CD4-positive, alpha-beta T cell treated with Interleukin-1 beta for 1 hour (primary cell): ENCODE results near the gene TGFA.

Experiments
- DNase-seq, 2 donors: peaks; one replicate each; pipeline ENCODE4 v3.0.0-alpha.2; 2020 to 2022

Gene TGFA

DNA sequence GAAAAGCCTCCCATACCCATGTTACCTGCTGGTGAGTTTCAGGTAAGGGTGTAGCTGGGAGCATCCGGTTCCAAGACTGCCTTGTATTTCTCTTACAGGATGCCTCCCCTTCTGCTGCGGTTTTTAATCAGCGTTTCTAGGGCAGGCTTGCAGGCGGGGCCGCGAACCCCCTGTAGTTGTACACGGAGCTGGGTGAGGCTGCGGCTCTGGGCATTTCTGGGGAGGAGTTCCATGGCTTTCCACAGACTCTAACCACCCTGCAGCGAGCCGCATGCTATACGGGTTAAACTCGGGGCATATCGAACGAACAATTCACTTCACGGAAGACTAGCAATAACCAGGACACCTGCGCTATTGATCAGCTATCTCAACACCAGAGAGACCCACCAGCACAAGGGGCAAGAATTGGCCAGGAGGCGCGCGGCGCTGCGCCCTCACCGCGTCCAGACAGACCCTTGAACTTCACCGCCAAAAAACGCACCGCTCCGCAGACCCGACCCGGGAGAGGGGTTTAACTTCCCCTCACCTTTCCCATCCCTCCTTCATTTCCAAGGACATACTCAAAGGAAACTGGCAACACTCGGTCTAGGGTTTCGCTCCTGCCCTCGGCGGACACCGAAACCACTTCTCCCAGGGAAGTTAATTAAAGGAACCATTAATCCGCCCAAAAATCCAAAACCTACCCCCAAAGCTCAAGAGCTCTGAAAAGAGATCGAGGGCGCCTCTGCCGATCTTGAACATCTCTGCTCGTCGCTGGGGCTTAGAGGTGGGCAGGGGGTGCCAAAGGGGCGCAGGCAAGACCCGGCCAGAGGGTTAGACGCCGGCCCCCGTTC is 909 bp downstream of the TGFA start:
- peak in 1 of 2 donors; percentile 22 for DNase-seq

- no peak for DNase-seq
These were observed 2.5 kb downstream of the TGFA start for GRCh38 chr2:70551167-70551566.

DNA sequence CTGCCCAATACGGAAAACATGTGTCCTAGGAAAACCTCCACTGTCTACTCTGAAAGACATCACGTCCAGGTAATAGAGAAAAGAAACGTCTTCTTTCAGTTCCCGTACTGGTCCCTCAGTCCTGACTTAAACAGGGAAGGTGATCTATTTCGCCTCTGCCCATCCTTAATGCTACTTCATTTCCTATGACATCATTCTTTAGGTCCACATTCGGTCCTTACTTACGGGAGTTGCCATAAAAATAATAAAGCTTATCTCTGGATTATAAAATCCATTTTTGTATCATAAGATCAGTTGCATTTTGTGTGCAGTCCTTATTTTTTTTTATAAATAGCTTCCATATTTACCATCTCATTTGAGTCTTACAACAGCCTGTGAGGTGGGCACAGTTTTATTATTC is 3.7 kb downstream of the TGFA start:
- DNase-seq, result no peak

GRCh38 chr2:70549064-70549710 is 4.4 kb downstream of the TGFA start:
- no peak for DNase-seq

DNA sequence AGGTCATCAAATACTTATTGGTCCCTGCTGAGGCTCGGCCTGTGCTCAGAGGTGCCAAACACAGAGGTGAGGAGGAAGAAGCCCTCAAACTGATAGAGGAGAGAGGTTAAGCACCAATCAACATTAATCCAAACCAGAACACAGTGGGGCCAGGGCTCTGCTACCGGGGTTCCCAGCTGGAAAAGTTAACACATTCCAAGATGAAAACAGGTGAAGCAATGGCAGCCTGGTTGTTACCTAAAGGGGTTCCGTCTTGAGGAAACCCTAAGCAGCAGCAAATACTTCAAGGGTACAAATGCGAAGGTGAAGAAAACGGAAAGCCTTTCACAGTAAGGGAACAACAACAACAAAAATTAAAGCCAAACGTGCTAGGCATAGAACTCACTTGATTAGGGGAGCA is 5.4 kb downstream of the TGFA start:
- DNase-seq, result no peak

- DNase-seq, result no peak
These were observed 6.7 kb downstream of the TGFA start for GRCh38 chr2:70546885-70547284.

DNA sequence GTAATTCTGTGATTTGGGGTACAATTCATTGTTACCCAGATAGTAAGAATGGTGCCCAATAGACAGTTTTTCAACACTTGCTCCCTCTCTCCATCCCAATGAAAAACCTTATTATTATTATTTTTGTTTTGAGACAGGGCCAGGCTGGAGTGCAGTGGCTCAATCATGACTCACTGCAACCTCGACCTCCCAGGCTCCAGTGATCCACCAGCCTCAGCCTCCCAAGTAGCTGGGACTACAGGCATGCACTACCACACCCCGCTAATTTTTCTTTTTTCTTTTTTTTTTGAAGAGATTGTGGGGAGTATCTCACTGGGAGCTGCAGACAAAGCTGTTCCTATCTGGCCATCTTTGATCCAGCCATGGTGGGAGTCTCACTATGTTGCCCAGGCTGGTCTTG is 7.2 kb downstream of the TGFA start:
- no peak for DNase-seq

DNA sequence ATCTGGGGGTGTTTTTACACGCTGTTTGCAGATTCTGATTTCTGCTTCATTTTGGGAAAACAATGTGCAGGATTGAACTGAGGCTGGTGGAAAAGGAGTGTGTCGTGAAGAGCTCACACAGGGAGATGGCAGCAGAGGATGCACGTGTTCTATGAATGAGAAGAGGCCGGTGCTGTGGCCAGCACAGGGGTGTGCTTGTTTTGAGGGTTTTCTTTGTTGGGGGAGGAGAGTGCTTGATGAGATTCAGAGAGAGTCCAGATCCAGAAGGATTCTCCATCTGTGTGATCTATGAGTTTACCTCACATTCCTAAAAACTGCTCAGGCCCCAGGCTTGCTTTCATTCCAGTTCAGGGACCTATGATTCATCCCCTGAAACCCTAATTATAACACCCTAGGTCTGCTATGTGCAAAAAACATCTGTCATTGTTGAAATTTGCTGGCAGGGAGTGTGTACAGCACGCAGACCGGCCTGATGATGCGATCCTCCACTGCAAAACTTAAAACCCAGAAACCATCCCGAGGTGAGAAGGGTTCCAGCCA is 12.1 kb downstream of the TGFA start:
- DNase-seq, result no peak

- DNase-seq, result no peak
These were observed 15.8 kb downstream of the TGFA start for GRCh38 chr2:70537840-70538239.

GRCh38 chr2:70536517-70537055 is 17.0 kb downstream of the TGFA start:
- DNase-seq, result no peak

DNA sequence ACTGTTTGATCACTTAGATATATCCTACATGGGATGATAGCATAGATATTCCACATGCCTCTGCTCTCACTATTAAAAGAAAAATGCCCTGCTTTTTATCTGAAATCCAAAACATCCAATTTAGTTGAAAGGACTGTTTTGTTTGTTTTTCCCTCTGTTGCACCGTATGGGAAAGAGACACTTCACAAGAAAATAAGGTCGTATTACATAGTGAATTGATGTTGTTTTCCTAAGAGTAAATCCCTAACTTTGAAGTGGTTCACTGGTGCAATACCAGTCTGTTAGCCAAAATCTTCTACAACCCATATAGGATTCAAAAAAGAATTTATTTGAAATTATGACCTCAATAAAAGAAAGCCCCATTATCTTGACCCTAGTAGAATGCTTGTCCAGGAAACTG is 18.1 kb downstream of the TGFA start:
- no peak for DNase-seq

DNA sequence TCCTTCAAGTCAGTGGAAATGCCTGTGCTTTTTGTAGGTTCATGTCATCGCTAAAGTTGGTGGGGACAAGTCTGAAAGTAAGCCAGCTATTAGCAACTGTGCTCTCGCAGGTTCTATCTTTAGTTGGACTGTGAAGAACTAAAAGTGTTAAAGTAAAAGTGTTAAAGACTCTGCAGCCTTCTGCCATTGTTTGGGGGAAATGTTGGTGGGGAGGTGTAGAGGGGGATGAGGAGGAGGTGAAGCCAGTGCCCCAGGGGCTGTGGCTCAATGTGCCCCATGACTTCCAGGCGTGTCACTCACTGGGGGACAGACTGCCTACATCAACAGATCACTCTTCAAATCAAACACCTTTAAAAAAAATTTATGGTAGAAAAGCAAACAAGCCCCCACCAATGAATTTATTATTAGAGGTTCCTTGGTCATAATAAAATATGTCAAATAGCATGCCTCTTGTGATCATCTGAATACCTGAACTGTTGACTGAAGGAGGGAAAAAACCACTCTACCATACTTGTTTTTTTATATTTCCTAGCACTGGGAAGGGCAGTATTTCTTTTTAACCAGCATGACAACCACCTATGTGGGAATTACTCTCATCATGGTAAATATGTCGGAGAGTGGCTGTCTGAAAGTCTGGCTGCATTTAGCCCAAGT is 19.3 kb downstream of the TGFA start:
- no peak for DNase-seq

- no peak for DNase-seq
These were observed 21.2 kb downstream of the TGFA start for GRCh38 chr2:70532244-70532935.

GRCh38 chr2:70531419-70532086 is 22.1 kb downstream of the TGFA start:
- no peak for DNase-seq

DNA sequence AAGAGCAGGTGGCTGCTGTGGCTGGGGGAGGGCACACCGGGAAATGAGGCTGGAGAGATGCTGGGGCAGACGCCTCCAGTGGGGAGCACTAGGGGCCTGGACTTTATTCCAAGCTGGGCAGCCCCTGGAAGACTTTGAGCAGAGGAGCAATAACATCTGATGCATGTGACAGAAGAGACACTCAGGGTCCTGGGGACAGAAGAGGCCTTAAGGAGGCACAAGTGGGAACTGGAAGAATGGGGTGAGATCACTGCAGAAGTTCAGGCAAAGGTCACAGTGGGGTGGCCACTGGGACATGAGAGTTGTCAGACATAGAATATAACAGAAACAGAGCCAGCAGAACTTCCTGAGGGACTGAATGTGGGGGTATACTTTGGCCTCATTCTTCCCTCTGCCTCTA is 24.0 kb downstream of the TGFA start:
- no peak for DNase-seq

GRCh38 chr2:70528929-70529328 is 24.7 kb downstream of the TGFA start:
- DNase-seq, result no peak

DNA sequence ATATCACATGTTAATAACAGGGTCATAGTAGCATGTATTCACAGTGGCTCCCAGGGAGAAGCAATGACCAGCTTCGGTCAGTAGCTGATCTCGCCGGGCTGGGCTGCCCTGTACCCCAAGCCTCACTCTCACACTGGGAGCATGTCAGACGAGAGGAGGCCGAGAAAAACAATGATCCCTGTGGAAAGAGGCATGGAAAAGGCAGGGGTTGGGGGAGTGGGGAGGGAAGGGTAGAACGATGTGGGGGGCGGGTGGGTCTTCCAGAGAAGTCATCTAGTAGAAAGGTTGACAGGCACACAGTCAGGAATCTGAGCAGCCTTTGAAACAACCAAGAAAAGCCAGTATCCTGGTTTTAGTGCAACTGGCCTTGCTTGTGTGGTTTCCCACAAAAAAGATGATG is 25.4 kb downstream of the TGFA start:
- DNase-seq, result no peak

- DNase-seq, result no peak
These were observed 26.1 kb downstream of the TGFA start for GRCh38 chr2:70527447-70528080.

DNA sequence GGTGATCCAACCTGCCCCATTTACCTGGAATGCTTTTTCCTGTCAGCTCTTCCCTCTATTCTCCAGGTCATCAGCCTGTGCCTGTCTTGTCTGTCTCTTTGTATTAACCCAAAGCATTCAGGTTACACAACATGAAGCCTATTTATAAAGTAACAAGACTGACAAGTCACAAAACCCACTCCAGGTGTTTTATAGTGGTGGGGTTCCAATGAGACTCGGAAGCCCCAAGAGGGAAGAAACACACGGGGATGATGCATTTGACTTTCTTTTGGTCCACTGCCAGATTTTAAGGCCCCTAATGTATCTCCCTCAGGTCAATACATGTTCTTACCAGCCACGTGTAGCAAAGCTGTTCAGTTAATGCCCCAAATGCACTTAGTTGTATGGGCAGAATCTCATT is 27.5 kb downstream of the TGFA start:
- DNase-seq, result no peak

GRCh38 chr2:70525032-70525431 is 28.6 kb downstream of the TGFA start:
- no peak for DNase-seq
